ENCODE results near the gene RGS14.
"Not testable (repeated sequence)": the region's sequence is repeated elsewhere in the genome, so short reads cannot be mapped to it uniquely, and the experiment has no call there.

RGS14 gene

DNA sequence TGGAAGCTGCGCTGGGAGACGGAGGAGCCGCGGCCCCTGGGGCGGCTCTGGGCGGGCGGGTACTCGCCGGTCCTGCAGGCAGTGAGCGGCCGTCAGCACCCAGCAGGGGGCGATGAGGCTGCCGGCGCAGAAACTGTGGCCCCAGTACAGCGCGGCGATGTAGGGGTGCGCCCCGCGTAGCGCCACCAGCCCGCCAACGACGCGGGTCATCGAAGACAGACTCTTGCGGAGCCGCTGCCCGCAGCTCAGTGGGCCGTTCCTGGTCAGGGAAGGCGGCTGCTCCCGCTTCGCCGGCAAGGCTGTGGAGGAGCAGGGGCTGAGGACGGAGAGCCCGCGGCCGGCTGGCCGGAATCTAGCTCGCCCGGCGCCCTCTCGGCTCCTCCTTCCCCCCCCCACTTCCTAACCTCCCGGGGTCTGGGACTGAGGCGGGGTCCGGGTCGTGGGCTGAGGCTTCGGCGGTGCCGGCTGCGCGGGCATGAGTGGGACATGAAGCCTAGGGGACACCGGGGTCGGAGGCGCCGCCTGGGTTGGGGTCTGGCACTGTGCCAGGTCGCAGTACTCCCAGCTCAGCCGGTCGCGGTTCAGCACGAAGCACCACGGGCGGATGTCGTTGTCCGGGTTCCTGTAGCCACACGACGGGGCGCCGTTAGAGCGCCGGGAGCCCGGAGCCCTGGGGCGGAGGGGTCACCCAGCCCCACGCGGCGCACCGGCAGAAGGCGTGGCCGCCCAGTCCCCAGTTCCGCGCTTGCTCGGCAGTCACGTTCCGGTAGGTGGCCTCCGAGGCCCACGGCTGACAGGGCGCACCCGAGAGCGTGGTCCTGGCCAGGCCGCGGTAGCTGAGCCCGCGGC lies 46.3 kb downstream of the RGS14 start:
- DNase-seq (ENCODE audit: low read depth): peak; percentile 56

DNA sequence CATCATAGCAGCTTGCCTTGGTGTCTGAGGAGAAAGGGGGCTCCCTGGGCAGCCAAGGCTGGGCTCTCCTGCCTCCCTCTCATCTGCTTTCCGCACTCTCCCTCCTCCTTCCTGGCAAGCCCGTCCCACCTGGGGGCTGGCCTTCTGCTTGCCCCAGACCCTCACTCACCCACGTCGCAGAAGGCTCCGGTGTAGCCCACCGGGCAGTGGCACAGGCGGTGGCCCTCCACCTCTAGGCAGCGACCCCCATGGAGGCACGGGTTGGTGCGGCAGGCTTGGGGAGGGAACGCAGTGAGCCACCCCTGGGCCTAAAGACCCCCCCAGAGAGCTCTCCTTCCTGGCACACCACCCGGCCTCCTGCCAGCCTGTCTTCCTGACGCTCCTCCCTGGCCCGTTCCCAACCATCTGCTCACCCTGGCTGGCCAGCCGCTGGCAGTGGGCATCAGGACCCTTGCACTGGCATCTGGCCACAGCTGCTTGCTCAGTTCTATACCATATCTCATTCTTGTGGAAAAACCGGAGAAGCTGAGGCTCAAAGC lies 47.0 kb downstream of the RGS14 start:
- no peak for DNase-seq (ENCODE audit: low read depth)

DNA sequence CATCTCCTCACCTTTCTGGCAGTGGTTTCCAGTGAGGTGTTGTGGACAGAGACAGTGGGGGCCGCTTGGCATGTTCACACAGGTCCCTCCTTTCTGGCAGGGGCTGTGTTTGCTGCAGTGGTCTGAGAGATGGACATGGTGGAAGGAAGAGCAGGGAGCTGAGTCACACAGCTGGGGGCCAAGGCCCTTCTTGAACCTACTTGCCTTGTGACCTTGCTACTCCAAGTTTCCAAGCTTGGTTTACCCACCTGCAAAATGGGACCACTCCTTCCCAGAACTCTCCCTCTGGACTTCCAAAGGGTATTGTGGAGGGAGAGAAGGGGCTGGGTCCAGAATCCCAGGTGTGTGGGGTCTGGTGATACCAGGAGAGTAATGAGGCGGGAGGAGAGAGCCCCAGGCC lies 47.6 kb downstream of the RGS14 start:
- no peak for DNase-seq (ENCODE audit: low read depth)

DNA sequence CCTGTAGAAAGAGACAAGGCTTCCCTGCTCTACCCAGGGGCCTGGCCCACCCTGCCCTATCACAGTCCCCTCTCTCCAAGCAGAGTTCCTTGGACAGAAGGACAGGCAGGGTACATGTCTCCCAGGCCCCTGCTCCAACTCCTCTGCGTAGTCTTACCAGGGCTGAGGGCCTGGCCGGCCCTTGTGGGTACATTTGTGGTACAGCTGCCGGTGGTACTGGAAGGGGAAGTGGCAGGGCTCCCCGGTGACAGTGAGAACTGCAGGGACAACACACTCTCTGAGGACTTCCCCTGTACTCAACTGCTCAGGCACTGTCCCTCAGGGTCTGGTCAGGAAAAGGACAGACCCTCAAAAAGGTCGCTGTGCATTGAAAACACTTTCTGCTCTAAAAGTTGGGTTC lies 48.1 kb downstream of the RGS14 start:
- DNase-seq (ENCODE audit: low read depth): no peak

DNA sequence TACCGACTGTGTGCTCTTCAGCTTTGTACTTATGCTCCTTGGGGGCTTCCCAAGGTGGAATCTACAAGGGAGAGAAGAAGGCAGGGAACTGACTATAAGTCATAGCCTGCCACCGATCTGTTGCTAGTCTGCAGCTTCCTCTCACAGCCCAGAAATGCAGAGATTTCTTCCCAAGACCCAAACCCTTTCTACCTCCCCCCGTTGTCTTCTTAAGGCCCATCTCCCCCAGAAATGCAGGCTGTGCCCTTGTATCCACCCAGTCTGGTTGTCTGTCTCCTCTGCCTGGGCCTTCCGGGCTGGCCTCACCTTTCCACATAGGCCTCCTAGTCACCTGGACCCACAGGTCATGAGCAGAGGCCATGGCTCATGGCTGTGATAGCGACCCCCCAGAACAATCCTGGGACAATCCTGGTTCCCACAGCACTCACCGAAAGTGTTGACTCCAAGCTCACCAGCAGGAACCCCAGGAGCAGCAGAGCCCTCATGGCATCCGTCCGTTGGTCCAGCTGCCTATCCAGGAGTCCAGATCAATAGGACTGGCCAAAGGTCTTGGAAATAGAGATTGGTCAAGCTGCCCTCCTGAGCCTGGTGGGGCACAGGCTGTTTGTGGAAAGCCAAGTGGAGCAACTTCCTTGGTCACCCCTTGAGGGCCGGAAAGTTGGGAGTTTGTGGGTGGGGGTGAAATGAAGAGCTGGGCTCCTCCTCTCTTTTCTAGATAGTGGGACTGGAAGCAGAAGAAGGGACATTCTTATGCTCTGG lies 51.5 kb downstream of the RGS14 start, which contains the start of gene F12:
Gene F12 (minus strand): TSS at position 522 of the 759 bp plus-strand sequence. CDS start 37 bp downstream, at position 485.
- no peak for DNase-seq (ENCODE audit: low read depth)

DNA sequence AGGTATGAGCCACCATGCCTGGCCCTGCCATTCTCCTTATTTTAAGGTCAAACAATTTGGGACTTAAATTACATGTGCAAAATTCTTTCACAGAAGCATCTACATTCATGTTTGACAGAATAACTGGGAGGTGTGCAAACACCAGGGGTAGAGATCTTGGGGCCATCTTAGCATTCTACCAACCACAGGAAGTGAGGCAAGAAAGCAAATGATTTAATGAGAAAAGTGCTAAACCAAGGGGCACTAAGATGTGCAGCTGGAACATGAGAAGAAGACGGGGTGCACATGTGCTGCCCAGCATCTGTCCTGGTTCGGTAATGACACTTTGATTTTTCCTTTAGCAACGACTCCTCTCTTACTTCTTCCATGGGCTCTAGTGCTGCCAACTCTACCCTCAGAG lies 52.9 kb downstream of the RGS14 start:
- no peak for DNase-seq (ENCODE audit: low read depth)

DNA sequence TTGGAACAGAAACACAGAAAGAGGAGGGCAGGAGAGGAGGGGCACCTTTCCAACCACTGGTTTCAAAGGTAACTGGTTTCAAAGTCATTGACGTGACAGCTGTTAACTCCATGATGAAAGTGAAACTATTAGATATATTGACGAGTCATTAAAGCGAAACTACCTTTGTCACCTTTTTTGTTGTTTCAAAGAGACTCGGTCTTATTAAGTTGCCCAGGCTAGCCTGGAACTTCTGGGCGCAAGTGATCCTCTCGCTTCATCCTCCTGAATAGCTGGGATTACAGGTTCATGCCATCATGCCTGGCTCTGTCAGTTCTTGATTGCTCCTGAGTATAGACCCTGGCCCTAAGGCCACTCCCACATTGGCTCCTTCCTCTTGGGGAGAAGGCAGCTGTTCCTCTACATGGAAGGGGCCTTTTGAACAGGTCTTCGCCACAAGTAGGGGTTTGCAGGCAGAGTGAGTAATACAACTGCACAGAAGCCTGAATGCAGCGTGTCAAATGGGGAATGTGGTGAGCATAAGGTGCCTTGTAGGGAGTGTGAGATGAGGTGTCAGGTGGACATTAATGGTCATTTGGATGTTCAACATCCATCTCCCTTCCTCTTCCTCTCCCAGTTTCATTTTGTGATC lies 55.0 kb downstream of the RGS14 start:
- DNase-seq (ENCODE audit: low read depth): no peak

DNA sequence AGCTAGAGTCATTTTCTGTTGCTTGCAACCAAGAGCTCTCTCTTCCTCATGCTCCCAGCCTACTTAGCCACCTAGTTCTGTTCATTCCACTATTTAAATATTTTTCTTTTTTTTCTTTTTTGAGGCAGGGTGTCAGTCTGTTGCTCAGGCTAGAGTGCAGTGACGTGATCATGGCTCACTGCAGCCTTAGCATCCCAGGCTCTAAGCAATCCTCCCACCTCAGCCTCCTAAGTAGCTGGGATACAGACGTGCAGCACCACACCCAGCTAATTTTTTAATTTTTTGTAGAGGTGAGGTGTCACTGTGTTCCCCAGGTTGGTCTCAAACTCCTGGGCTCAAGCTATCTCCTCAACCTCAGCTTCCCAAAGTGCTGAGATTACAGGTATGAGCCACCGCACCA lies 56.8 kb downstream of the RGS14 start:
- no peak for DNase-seq (ENCODE audit: low read depth)

DNA sequence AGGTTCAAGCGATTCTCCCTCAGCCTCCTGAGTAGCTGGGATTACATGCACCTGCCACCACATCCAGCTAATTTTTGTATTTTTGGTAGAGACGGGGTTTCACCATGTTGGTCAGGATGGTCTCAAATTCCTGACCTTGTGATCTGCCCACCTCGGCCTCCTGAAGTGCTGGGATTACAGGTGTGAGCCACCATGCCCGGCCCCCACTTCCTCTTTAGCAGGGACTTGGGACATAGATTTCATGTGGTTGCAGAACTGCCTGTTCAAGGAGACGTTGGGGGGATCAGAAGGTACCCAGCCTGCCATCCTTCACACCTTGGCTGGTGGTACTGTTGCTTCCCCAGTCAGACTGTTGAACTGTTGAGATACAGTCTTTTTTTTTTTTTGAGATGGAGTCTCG lies 59.4 kb downstream of the RGS14 start:
- not testable (repeated sequence) for DNase-seq (ENCODE audit: low read depth)

DNA sequence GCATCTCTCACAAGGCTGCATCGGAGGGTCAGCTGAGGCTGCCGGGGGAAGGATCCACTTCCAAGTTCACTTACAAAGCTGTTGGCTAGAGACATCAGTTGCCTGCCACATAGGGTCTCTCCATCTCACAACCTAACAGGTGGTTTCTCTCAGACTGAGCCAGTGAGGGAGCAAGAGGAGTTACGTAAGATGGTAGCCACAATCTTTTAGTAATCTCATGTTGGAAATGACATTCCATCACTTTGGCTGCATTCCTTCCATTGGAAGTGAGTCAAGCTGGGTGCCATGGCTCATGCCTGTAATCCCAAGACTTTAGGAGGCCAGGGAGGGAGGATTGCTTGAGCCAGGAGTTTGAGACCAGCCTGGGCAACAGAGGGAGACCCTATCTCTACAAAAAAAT lies 61.3 kb downstream of the RGS14 start:
- DNase-seq (ENCODE audit: low read depth): no peak

DNA sequence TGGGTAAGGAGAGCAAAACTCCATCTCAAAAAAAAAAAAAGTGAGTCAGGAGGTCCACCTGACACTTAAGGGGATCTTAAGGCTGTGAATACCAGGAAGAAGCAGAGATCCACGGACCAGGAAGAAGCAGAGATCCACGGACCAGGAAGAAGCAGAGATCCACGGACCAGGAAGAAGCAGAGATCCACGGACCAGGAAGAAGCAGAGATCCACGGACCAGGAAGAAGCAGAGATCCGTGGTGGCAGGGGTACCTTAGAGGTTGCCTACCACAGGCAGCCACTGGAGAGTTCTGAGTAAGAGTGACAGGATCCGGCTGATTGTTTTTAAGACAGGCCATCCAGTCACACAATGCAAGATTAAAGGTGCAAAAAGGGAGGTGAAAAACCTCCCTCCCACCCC lies 62.7 kb downstream of the RGS14 start:
- DNase-seq (ENCODE audit: low read depth): not testable (repeated sequence)

DNA sequence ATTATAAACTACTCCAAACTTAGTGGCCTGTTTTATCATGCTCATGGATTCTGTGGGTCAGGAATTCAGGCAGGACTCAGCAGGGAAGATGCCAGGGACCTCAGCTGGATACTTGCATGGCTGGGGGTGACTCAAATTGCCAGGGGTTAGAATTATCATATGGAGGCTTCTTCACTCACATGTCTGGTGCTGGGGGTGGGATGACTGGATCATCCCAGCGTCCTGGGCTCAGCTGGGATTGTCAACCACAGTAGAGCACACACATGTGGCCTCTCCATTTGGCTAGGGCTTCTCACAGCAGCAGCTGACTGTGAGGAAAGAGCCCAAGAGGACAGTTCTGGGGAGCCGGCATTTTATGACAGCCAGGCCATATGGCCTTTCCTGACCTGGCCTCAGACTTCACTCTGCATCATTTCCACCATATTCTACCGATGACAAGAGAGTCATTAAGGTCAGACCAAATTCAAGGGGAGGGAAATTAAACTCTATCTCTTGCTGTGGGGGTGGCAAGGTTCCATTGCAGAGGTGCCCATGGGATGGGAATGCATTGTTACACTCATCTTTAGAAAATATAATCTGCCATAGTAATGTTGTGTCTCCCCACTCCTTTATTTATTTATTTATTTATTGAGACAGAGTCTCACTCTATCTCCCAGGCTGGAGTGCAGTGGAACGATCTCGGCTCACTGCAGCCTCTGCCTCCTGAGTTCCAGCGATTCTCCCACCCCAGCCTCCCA lies 63.5 kb downstream of the RGS14 start:
- DNase-seq (ENCODE audit: low read depth): no peak

Data from fibroblast of the conjunctiva (primary cell).